Measurements from ENCODE around the gene SYNCRIP. TPM values are rescaled to one million over a fixed set of nuclear protein-coding genes. Genes with fewer than 3 reads are reported as not detected.

The SYNCRIP gene
- polyA plus RNA-seq, 1 donor from 2014 or later: 111 TPM

GRCh38 chr6:85662251-85662650 lies 19.6 kb upstream of the SYNCRIP start:
- Histone ChIP-seq H3K4me2 (ENCODE audit: low read length) (no peak overlapping the region), H3K79me2 (replicated peaks; ENCODE audit: insufficient read depth, low read length) (no peaks in the 10 kb centered on the region), H3K9me3 (ENCODE audit: low read length) (no peaks in the 10 kb centered on the region), H3K9ac (ENCODE audit: low read length) (no peak overlapping the region), H3K4me3 (ENCODE audit: low read length) (no peak overlapping the region), H3F3A (ENCODE audit: insufficient read depth, low read length, poor library complexity, severe bottlenecking) (no peaks in the 10 kb centered on the region), H2AFZ (ENCODE audit: low read depth, low read length) (no peak overlapping the region), H4K20me1 (ENCODE audit: insufficient read depth) (no peaks in the 10 kb centered on the region), H3K36me3 (ENCODE audit: insufficient read depth, low read length) (no peaks in the 10 kb centered on the region), H3K9me2 (ENCODE audit: insufficient read depth, low read length) (no peaks in the 10 kb centered on the region), H3K27ac (ENCODE audit: low read length) (no peak overlapping the region), H3K27me3 (ENCODE audit: insufficient read depth, low read depth, low read length) (no peaks in the 10 kb centered on the region)
- TF ChIP-seq SMC3 (conservative IDR thresholded peaks at IDR 0.05; ENCODE audit: poor library complexity): no peak
- TF ChIP-seq EZH2 (IDR thresholded peaks at IDR 0.05; ENCODE audit: borderline replicate concordance, insufficient read depth, low read length, poor library complexity, severe bottlenecking): no peak
- no peak for TF ChIP-seq REST (IDR thresholded peaks at IDR 0.05; ENCODE audit: borderline replicate concordance)
- no peak for TF ChIP-seq POLR2AphosphoS5 (IDR thresholded peaks at IDR 0.05)
- no peak for TF ChIP-seq EP300 (conservative IDR thresholded peaks at IDR 0.05; ENCODE audit: poor library complexity, severe bottlenecking)
- no peak for TF ChIP-seq CTCF (IDR thresholded peaks at IDR 0.05; ENCODE audit: poor library complexity, severe bottlenecking)
- no peak for TF ChIP-seq MXI1 (conservative IDR thresholded peaks at IDR 0.05; ENCODE audit: poor library complexity, severe bottlenecking)
- TF ChIP-seq RAD21 (conservative IDR thresholded peaks at IDR 0.05): no peak
- TF ChIP-seq TAF1 (IDR thresholded peaks at IDR 0.05; ENCODE audit: low read depth): no peak

- Histone ChIP-seq H3K79me2 (replicated peaks; ENCODE audit: insufficient read depth, low read length) (no peaks in the 10 kb centered on the region), H3K4me3 (ENCODE audit: low read length) (no peak overlapping the region), H2AFZ (ENCODE audit: low read depth, low read length) (no peak overlapping the region), H4K20me1 (ENCODE audit: insufficient read depth) (no peaks in the 10 kb centered on the region), H3K9ac (ENCODE audit: low read length) (no peak overlapping the region), H3K4me2 (ENCODE audit: low read length) (no peak overlapping the region), H3K27me3 (ENCODE audit: insufficient read depth, low read depth, low read length) (no peaks in the 10 kb centered on the region), H3K9me3 (ENCODE audit: low read length) (no peaks in the 10 kb centered on the region), H3F3A (ENCODE audit: insufficient read depth, low read length, poor library complexity, severe bottlenecking) (no peaks in the 10 kb centered on the region), H3K9me2 (ENCODE audit: insufficient read depth, low read length) (no peaks in the 10 kb centered on the region), H3K27ac (ENCODE audit: low read length) (no peak overlapping the region), H3K36me3 (ENCODE audit: insufficient read depth, low read length) (no peaks in the 10 kb centered on the region)
- TF ChIP-seq SMC3 (conservative IDR thresholded peaks at IDR 0.05; ENCODE audit: poor library complexity) (no peak), TAF1 (IDR thresholded peaks at IDR 0.05; ENCODE audit: low read depth) (no peak), CTCF (IDR thresholded peaks at IDR 0.05; ENCODE audit: poor library complexity, severe bottlenecking) (no peak), EZH2 (IDR thresholded peaks at IDR 0.05; ENCODE audit: borderline replicate concordance, insufficient read depth, low read length, poor library complexity, severe bottlenecking) (no peak), RAD21 (conservative IDR thresholded peaks at IDR 0.05) (no peak), MXI1 (conservative IDR thresholded peaks at IDR 0.05; ENCODE audit: poor library complexity, severe bottlenecking) (no peak), EP300 (conservative IDR thresholded peaks at IDR 0.05; ENCODE audit: poor library complexity, severe bottlenecking) (no peak), POLR2AphosphoS5 (IDR thresholded peaks at IDR 0.05) (no peak), REST (IDR thresholded peaks at IDR 0.05; ENCODE audit: borderline replicate concordance) (no peak)
These were observed 17.5 kb upstream of the SYNCRIP start for GRCh38 chr6:85660181-85660611.

Measured in neural cell (in vitro differentiated cells).